K562 (cell line): ENCODE data around the gene SLC22A23. TPM values are rescaled to one million over a fixed set of nuclear protein-coding genes. Genes with fewer than 3 reads are reported as not detected.
A peak's percentile ranks its signal among the peaks of the same experiment; 100 is the strongest.

Experiments
- ATAC-seq: fragments of 200-7000 bp; cut with Tn5 transposase; 3 replicates; pipeline ENCODE4 v1.9.1; 2020; ENCODE audit warnings: moderate library complexity
- BruUV-seq: library from RNA; stranded (reverse); fragments of 400-500 nt; replicated peaks from 2 replicates; lab custom pipeline; 2021; lab: Mats Ljungman, UMichigan
- CTCF ChIA-PET: fragments of 300-600 bp; formaldehyde crosslinking; extraction: SDS; loops from one replicate; lab custom pipeline; 2021; ENCODE audit warnings: low intra/inter-chr PET ratio; lab: Yijun Ruan, JAX
- POLR2A ChIA-PET: fragments of 300-600, 350-650 bp; sonication (Branson Sonifier 250); formaldehyde crosslinking; extraction: SDS; loops from one replicate; lab custom pipeline; 2021; ENCODE audit warnings: antibody characterized with exemption, inconsistent platforms; lab: Yijun Ruan, JAX
- DNase-seq, 4 experiments: peaks; one replicate each; pipeline versions ENCODE4 v3.0.0 to v3.0.0-alpha.2; 2011 to 2018; ENCODE audit warnings: low spot score in 3 of 4, mixed read lengths in 3 of 4; ENCODE audit errors: extremely low read depth in 1 of 4
- FAIRE-seq: peaks from 2 replicates; lab custom pipeline; 2011; peaks lifted over from hg19 to GRCh38; lab: Jason Lieb, UNC
- H2AFZ ChIP-seq: 2 replicates; pipeline ENCODE4 v1.6.0; 2011; ENCODE audit warnings: low read depth, low read length, control low read depth, inconsistent platforms
- H3K27ac ChIP-seq: fragments of 200-600 bp; 3 replicates; pipeline ENCODE4 v1.8.0; 2011; ENCODE audit warnings: low read depth, mild to moderate bottlenecking, control low read depth, inconsistent platforms, low read length, moderate library complexity, mixed read lengths; ENCODE audit errors: extremely low read depth
- H3K27me3 ChIP-seq, 2 experiments: fragments of 300-600 bp in 1 of 2; 2 replicates in 1 of 2; 3 replicates in 1 of 2; pipeline versions ENCODE4 v1.6.0 to v1.8.0; 2011; ENCODE audit warnings: inconsistent platforms in 2 of 2, low read length in 2 of 2, mild to moderate bottlenecking in 1 of 2, mixed read lengths in 1 of 2, moderate library complexity in 1 of 2; ENCODE audit not compliant: control insufficient read depth in 2 of 2, insufficient read depth in 2 of 2
- H3K36me3 ChIP-seq: fragments of 300-600 bp; 3 replicates; pipeline ENCODE4 v1.8.0; 2011; ENCODE audit warnings: mild to moderate bottlenecking, low read length, inconsistent platforms; ENCODE audit not compliant: control insufficient read depth, insufficient read depth
- H3K4me1 ChIP-seq, 2 experiments: fragments of 200-600 bp in 1 of 2; replicated peaks in 1 of 2; 2 replicates in 1 of 2; 3 replicates in 1 of 2; pipeline versions ENCODE4 v1.5.1 to v1.8.0; 2011; ENCODE audit warnings: inconsistent platforms in 2 of 2, low read length in 2 of 2, mild to moderate bottlenecking in 1 of 2, mixed read lengths in 1 of 2, moderate library complexity in 1 of 2; ENCODE audit not compliant: control insufficient read depth in 2 of 2, insufficient read depth in 2 of 2
- H3K4me2 ChIP-seq: 2 replicates; pipeline ENCODE4 v1.6.1; 2011; ENCODE audit warnings: low read length, control low read depth, inconsistent platforms, mixed read lengths; ENCODE audit not compliant: insufficient read depth
- H3K4me3 ChIP-seq: fragments of 200-600 bp; sonication (generic), shearing (Covaris generic); 2 replicates; pipeline ENCODE4 v1.5.1; 2016; ENCODE audit warnings: control low read depth, inconsistent platforms
- H3K79me2 ChIP-seq: fragments of 200-600 bp; 3 replicates; pipeline ENCODE4 v1.8.0; 2011; ENCODE audit warnings: low read length, inconsistent platforms; ENCODE audit not compliant: control insufficient read depth, insufficient read depth
- H3K9ac ChIP-seq, 2 experiments: 2 replicates each; pipeline versions ENCODE4 v1.6.0 to v1.6.1; 2011; ENCODE audit warnings: low read depth in 2 of 2, low read length in 2 of 2, control low read depth in 1 of 2, inconsistent platforms in 1 of 2, mild to moderate bottlenecking in 1 of 2, mixed read lengths in 1 of 2; ENCODE audit not compliant: insufficient read depth in 1 of 2
- H3K9me1 ChIP-seq: one replicate; pipeline ENCODE4 v1.6.0; 2011; ENCODE audit warnings: inconsistent platforms, mild to moderate bottlenecking, low read length, moderate library complexity; ENCODE audit not compliant: control insufficient read depth, insufficient read depth
- H3K9me3 ChIP-seq: replicated peaks from 2 replicates; pipeline ENCODE4 v1.5.1; 2011; ENCODE audit warnings: low read depth, low read length, inconsistent platforms; ENCODE audit not compliant: control insufficient read depth, insufficient read depth
- H4K20me1 ChIP-seq: replicated peaks from 2 replicates; pipeline ENCODE4 v1.6.1; 2011; ENCODE audit warnings: low read length, inconsistent platforms, mixed read lengths; ENCODE audit not compliant: control insufficient read depth, insufficient read depth
- CBFA2T3 ChIP-seq: fragments of 450-650 bp; IDR thresholded peaks from 2 replicates; pipeline ENCODE4 v1.6.1; 2017
- MED1 ChIP-seq: sonication (generic); formaldehyde crosslinking; IDR thresholded peaks from 2 replicates; pipeline ENCODE4 v1.8.1; 2023; ENCODE audit warnings: missing genetic modification reagents, borderline replicate concordance
- RAD21 ChIP-seq, 2 experiments: fragments of 250-450 bp in 1 of 2; fragments of 450-650 bp in 1 of 2; sonication (Bioruptor Pico) in 1 of 2; formaldehyde crosslinking in 1 of 2; IDR thresholded peaks in 1 of 2; conservative IDR thresholded peaks in 1 of 2; 2 replicates each; pipeline versions ENCODE4 v1.4.0 to v1.8.0; 2020 to 2022; ENCODE audit warnings: mild to moderate bottlenecking in 2 of 2, moderate library complexity in 1 of 2
- SMARCB1 ChIP-seq: IDR thresholded peaks from 2 replicates; pipeline ENCODE4 v1.6.1; 2011; ENCODE audit warnings: improper control_type of control experiment, low read depth; ENCODE audit not compliant: insufficient read length
- WGBS: fragments of 100-300 bp; shearing (Covaris generic); methylation state at CpG from one replicate; pipeline ENCODE4 v1.1.6; 2016; ENCODE audit warnings: low coverage, mixed read lengths; ENCODE audit not compliant: insufficient coverage; ENCODE audit errors: missing lambda C conversion rate; 5-methylcytosine and 5-hydroxymethylcytosine counted together
- in situ Hi-C: fragments of 300-500 bp; cut with MboI; formaldehyde crosslinking; loops from 4 replicates; pipeline ENCODE4 v1.15.0; 2018; ENCODE audit warnings: inconsistent platforms, mixed read lengths
- intact Hi-C: fragments of 100-400 bp; cut with micrococcal nuclease; formaldehyde crosslinking; loops from 2 replicates; pipeline ENCODE4 v1.14.2; 2022
- polyA plus RNA-seq, 8 experiments: library from polyadenylated mRNA; depleted of rRNA in 4 of 8; stranded (reverse) in 5 of 8; unstranded in 3 of 8; fragments of >200 nt; fragmentation: Nextera tagmentation in 2 of 8; fragmentation: Illumina TruSeq in 1 of 8; extraction: Ambion mirVana in 2 of 8; extraction: Trizol in 1 of 8; gene quantifications; 2 replicates each; pipeline versions ENCODE4 v1.2.1 to v1.2.3, GENCODE V29; 2011 to 2014; ENCODE audit warnings: inconsistent platforms in 1 of 8, missing spikeins in 1 of 8
- total RNA-seq, 7 experiments: library from RNA; depleted of rRNA in 6 of 7; stranded (reverse); fragments of >200 nt in 6 of 7; fragmentation: Illumina TruSeq in 2 of 7; extraction: Trizol in 2 of 7; gene quantifications; 2 replicates each; pipeline versions ENCODE4 v1.2.1 to v1.2.3, GENCODE V29; 2011 to 2021; ENCODE audit warnings: low replicate concordance in 1 of 7
- TF ChIP-seq, protein P1 (sequence below): fragments of 250-450 bp; sonication (Bioruptor Pico); IDR thresholded peaks from 2 replicates; pipeline ENCODE4 v1.5.0; 2021
- TF ChIP-seq, protein P2 (sequence below): conservative IDR thresholded peaks from 2 replicates; pipeline ENCODE4 v1.6.1; 2011; ENCODE audit warnings: low read depth, mild to moderate bottlenecking, low read length; ENCODE audit not compliant: control insufficient read depth
- TF ChIP-seq, protein P3 (sequence below): fragments of 250-450 bp; sonication (Bioruptor Pico); IDR thresholded peaks from 2 replicates; pipeline ENCODE4 v1.4.0; 2020
- TF ChIP-seq, protein P4 (sequence below), 2 experiments: fragments of 450-650 bp; IDR thresholded peaks; 2 replicates each; pipeline ENCODE4 v1.6.1; 2018; ENCODE audit warnings: mild to moderate bottlenecking in 2 of 2, low read depth in 1 of 2; ENCODE audit not compliant: partially characterized antibody in 2 of 2
- TF ChIP-seq, protein P5 (sequence below), 2 experiments: fragments of 450-650 bp; IDR thresholded peaks; 2 replicates each; pipeline ENCODE4 v1.6.1; 2016

The SLC22A23 gene
- total and polyA plus RNA-seq, 9 of the 15 experiments (the other 6 are each of a cell fraction or from before 2014, with no cell fraction given): 0.30 to 8.7 (median 2.5) TPM

DNA sequence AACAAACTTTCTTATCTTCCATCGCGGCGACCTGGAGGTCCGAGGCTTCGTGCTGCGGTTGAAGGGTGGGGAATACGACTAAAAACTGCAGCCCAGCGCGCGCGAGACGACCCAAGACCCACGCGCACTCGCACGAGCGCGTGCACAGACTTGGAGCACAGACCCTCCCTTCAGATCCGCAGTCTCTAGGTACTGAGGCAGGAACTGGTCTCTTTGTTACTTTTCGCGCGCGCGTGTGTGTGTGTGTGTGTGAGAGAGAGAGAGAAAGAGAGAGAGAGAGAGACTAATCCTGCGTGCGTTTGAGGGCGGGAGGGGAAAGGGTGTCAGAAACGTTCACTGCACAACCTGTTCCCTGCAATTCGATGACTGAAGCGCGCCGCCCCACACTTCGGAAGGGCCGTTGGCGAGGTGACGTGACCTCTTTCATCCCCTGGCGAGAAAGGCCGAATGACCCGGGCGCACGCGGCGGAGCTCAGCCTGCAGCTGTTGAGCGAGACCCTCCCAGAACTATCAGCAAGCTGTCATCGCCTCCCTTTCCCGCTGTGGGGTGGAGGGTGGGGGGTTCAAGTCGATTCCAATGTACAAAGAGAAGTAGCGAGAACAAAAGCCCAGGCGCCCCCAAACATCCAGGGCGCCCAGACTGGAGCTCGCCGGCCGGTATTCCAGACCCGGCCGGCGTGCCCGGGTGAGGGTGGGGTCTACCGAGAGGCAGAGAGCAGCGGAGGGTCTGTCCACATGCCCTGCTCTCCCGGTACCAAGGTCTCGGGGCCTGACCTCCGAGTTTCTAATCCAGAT is 227.9 kb downstream of the SLC22A23 start:
- H3K9me1 ChIP-seq: no peaks in the 10 kb centered on the region
- H2AFZ ChIP-seq: peak overlapping the region; percentile 80
- intact Hi-C loops (no loop called here), in situ Hi-C loops (no loop called here)
- no peak overlapping the region for H3K4me3 ChIP-seq
- DNase-seq (peak in 2 of 4 experiments; percentile 28 to 61), FAIRE-seq (peak; percentile 44), ATAC-seq (peak; percentile 30)
- H4K20me1 ChIP-seq: no peaks in the 10 kb centered on the region
- H3K27me3 ChIP-seq: peaks cover 45 to 65% of the 10 kb centered on the region in 2 experiments
- CTCF ChIA-PET: no interaction called here
- H3K36me3 ChIP-seq: no peaks in the 10 kb centered on the region
- H3K4me2 ChIP-seq: peak overlapping the region; percentile 78
- 8% methylated on average over 60 of the region's 62 CpGs for WGBS
- POLR2A ChIA-PET: interaction anchor here (0.7 to 1.9 kb wide), 6 partner anchors 10 to 391 kb away, joined by 3 to 13 read pairs (median 4); partner anchors contain the start of gene TUBB2A
- no peaks in the 10 kb centered on the region for H3K9me3 ChIP-seq
- no TSS peak for BruUV-seq
- peaks cover 38 to 50% of the 10 kb centered on the region in 2 experiments for H3K4me1 ChIP-seq
- H3K9ac ChIP-seq: peak overlapping the region in 1 of 2 experiments; percentile 86; a peak in 3 of 4 replicates
- no peak overlapping the region for H3K27ac ChIP-seq
- H3K79me2 ChIP-seq: no peaks in the 10 kb centered on the region
- TF ChIP-seq RAD21 (CRISPR knock-in tag; conservative IDR thresholded peaks at IDR 0.05 in 1 of 2, IDR thresholded peaks at IDR 0.05 in 1 of 2): no peak
- TF ChIP-seq, protein P1, sequence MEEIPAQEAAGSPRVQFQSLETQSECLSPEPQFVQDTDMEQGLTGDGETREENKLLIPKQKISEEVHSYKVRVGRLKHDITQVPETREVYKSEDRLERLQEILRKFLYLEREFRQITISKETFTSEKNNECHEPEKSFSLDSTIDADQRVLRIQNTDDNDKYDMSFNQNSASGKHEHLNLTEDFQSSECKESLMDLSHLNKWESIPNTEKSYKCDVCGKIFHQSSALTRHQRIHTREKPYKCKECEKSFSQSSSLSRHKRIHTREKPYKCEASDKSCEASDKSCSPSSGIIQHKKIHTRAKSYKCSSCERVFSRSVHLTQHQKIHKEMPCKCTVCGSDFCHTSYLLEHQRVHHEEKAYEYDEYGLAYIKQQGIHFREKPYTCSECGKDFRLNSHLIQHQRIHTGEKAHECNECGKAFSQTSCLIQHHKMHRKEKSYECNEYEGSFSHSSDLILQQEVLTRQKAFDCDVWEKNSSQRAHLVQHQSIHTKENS: no peak
- TF ChIP-seq SMARCB1: no peak
- TF ChIP-seq, protein P2, sequence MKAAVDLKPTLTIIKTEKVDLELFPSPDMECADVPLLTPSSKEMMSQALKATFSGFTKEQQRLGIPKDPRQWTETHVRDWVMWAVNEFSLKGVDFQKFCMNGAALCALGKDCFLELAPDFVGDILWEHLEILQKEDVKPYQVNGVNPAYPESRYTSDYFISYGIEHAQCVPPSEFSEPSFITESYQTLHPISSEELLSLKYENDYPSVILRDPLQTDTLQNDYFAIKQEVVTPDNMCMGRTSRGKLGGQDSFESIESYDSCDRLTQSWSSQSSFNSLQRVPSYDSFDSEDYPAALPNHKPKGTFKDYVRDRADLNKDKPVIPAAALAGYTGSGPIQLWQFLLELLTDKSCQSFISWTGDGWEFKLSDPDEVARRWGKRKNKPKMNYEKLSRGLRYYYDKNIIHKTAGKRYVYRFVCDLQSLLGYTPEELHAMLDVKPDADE: no peak
- no peak for TF ChIP-seq CBFA2T3
- TF ChIP-seq, protein P3, sequence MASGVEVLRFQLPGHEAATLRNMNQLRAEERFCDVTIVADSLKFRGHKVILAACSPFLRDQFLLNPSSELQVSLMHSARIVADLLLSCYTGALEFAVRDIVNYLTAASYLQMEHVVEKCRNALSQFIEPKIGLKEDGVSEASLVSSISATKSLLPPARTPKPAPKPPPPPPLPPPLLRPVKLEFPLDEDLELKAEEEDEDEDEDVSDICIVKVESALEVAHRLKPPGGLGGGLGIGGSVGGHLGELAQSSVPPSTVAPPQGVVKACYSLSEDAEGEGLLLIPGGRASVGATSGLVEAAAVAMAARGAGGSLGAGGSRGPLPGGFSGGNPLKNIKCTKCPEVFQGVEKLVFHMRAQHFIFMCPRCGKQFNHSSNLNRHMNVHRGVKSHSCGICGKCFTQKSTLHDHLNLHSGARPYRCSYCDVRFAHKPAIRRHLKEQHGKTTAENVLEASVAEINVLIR (CRISPR knock-in tag): no peak
- no peak for TF ChIP-seq MED1 (CRISPR knock-in tag)
- TF ChIP-seq, protein P4, sequence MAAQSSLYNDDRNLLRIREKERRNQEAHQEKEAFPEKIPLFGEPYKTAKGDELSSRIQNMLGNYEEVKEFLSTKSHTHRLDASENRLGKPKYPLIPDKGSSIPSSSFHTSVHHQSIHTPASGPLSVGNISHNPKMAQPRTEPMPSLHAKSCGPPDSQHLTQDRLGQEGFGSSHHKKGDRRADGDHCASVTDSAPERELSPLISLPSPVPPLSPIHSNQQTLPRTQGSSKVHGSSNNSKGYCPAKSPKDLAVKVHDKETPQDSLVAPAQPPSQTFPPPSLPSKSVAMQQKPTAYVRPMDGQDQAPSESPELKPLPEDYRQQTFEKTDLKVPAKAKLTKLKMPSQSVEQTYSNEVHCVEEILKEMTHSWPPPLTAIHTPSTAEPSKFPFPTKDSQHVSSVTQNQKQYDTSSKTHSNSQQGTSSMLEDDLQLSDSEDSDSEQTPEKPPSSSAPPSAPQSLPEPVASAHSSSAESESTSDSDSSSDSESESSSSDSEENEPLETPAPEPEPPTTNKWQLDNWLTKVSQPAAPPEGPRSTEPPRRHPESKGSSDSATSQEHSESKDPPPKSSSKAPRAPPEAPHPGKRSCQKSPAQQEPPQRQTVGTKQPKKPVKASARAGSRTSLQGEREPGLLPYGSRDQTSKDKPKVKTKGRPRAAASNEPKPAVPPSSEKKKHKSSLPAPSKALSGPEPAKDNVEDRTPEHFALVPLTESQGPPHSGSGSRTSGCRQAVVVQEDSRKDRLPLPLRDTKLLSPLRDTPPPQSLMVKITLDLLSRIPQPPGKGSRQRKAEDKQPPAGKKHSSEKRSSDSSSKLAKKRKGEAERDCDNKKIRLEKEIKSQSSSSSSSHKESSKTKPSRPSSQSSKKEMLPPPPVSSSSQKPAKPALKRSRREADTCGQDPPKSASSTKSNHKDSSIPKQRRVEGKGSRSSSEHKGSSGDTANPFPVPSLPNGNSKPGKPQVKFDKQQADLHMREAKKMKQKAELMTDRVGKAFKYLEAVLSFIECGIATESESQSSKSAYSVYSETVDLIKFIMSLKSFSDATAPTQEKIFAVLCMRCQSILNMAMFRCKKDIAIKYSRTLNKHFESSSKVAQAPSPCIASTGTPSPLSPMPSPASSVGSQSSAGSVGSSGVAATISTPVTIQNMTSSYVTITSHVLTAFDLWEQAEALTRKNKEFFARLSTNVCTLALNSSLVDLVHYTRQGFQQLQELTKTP (IDR thresholded peaks at IDR 0.05; ENCODE audit: low read depth in 1 of 2, partially characterized antibody in 2 of 2): no peak
- TF ChIP-seq, protein P5, sequence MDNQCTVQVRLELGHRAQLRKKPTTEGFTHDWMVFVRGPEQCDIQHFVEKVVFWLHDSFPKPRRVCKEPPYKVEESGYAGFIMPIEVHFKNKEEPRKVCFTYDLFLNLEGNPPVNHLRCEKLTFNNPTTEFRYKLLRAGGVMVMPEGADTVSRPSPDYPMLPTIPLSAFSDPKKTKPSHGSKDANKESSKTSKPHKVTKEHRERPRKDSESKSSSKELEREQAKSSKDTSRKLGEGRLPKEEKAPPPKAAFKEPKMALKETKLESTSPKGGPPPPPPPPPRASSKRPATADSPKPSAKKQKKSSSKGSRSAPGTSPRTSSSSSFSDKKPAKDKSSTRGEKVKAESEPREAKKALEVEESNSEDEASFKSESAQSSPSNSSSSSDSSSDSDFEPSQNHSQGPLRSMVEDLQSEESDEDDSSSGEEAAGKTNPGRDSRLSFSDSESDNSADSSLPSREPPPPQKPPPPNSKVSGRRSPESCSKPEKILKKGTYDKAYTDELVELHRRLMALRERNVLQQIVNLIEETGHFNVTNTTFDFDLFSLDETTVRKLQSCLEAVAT (IDR thresholded peaks at IDR 0.05): peak in 1 of 2 experiments; percentile 52; a peak in 1 of 4 replicates
